Measurements from ENCODE around the gene AKAP6.
A peak's percentile ranks its signal among the peaks of the same experiment; 100 is the strongest.

AKAP6 gene

GRCh38 chr14:32683679-32684078, 354.6 kb downstream of the AKAP6 start:
- H3K27me3 ChIP-seq (replicated peaks; ENCODE audit: control insufficient read depth, insufficient read depth, low read length), result no peaks in the 10 kb centered on the region
- no peak overlapping the region for H3K9ac ChIP-seq (ENCODE audit: low read length)
- no peak overlapping the region for H3K4me3 ChIP-seq (ENCODE audit: low read length)
- H3K4me1 ChIP-seq (ENCODE audit: control insufficient read depth, insufficient read depth, low read length), result no peaks in the 10 kb centered on the region
- DNase-seq (ENCODE audit: low read depth), result no peak
- no peaks in the 10 kb centered on the region for H3K9me3 ChIP-seq (ENCODE audit: control insufficient read depth, low read length)
- H3K36me3 ChIP-seq (ENCODE audit: control insufficient read depth, insufficient read depth, low read length, severe bottlenecking), result no peaks in the 10 kb centered on the region

DNA sequence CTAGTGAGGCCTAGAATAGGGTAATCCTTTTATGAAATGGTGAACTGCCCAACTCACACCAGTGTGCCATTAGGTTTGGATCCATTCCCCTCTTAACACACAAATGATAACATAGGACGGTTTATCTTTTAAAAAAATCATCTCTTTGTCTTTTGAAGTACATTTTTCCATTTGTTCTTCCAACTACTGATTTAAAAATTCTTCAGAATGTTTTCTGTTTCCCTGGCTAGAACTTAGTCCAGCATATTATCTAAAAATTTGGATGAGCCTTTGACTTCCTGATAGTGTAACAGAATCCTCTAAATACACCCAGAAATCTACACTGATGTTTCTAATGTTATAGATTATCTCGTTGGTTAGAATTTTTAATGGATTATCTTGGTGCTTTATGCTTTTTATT, 359.8 kb downstream of the AKAP6 start:
- Histone ChIP-seq H3K36me3 (ENCODE audit: control insufficient read depth, insufficient read depth, low read length, severe bottlenecking) (no peaks in the 10 kb centered on the region), H3K4me3 (ENCODE audit: low read length) (no peak overlapping the region), H3K4me1 (ENCODE audit: control insufficient read depth, insufficient read depth, low read length) (no peaks in the 10 kb centered on the region), H3K9ac (ENCODE audit: low read length) (no peak overlapping the region), H3K27me3 (replicated peaks; ENCODE audit: control insufficient read depth, insufficient read depth, low read length) (no peaks in the 10 kb centered on the region), H3K9me3 (ENCODE audit: control insufficient read depth, low read length) (no peaks in the 10 kb centered on the region)
- no peak for DNase-seq (ENCODE audit: low read depth)

GRCh38 chr14:32692441-32692840, 363.3 kb downstream of the AKAP6 start:
- Histone ChIP-seq H3K4me3 (ENCODE audit: low read length) (no peak overlapping the region), H3K27me3 (replicated peaks; ENCODE audit: control insufficient read depth, insufficient read depth, low read length) (no peaks in the 10 kb centered on the region), H3K36me3 (ENCODE audit: control insufficient read depth, insufficient read depth, low read length, severe bottlenecking) (no peaks in the 10 kb centered on the region), H3K9me3 (ENCODE audit: control insufficient read depth, low read length) (no peaks in the 10 kb centered on the region), H3K4me1 (ENCODE audit: control insufficient read depth, insufficient read depth, low read length) (peaks cover 4% of the 10 kb centered on the region), H3K9ac (ENCODE audit: low read length) (no peak overlapping the region)
- DNase-seq (ENCODE audit: low read depth), result no peak

- no peaks in the 10 kb centered on the region for H3K9me3 ChIP-seq (ENCODE audit: control insufficient read depth, low read length)
- H3K9ac ChIP-seq (ENCODE audit: low read length), result no peak overlapping the region
- DNase-seq (ENCODE audit: low read depth), result no peak
- H3K27me3 ChIP-seq (replicated peaks; ENCODE audit: control insufficient read depth, insufficient read depth, low read length), result no peaks in the 10 kb centered on the region
- H3K4me1 ChIP-seq (ENCODE audit: control insufficient read depth, insufficient read depth, low read length), result peaks cover 6% of the 10 kb centered on the region
- no peak overlapping the region for H3K4me3 ChIP-seq (ENCODE audit: low read length)
- H3K36me3 ChIP-seq (ENCODE audit: control insufficient read depth, insufficient read depth, low read length, severe bottlenecking), result no peaks in the 10 kb centered on the region
Observed at GRCh38 chr14:32693114-32693513, 364.0 kb downstream of the AKAP6 start.

GRCh38 chr14:32694795-32695449, 365.8 kb downstream of the AKAP6 start:
- no peak overlapping the region for H3K9ac ChIP-seq (ENCODE audit: low read length)
- H3K4me3 ChIP-seq (ENCODE audit: low read length), result no peak overlapping the region
- no peak for DNase-seq (ENCODE audit: low read depth)
- H3K27me3 ChIP-seq (replicated peaks; ENCODE audit: control insufficient read depth, insufficient read depth, low read length), result no peaks in the 10 kb centered on the region
- H3K36me3 ChIP-seq (ENCODE audit: control insufficient read depth, insufficient read depth, low read length, severe bottlenecking), result no peaks in the 10 kb centered on the region
- H3K9me3 ChIP-seq (ENCODE audit: control insufficient read depth, low read length), result no peaks in the 10 kb centered on the region
- H3K4me1 ChIP-seq (ENCODE audit: control insufficient read depth, insufficient read depth, low read length), result peaks cover 6% of the 10 kb centered on the region

- H3K4me1 ChIP-seq (ENCODE audit: control insufficient read depth, insufficient read depth, low read length), result peaks cover 6% of the 10 kb centered on the region
- no peak overlapping the region for H3K9ac ChIP-seq (ENCODE audit: low read length)
- no peaks in the 10 kb centered on the region for H3K27me3 ChIP-seq (replicated peaks; ENCODE audit: control insufficient read depth, insufficient read depth, low read length)
- H3K9me3 ChIP-seq (ENCODE audit: control insufficient read depth, low read length), result no peaks in the 10 kb centered on the region
- H3K36me3 ChIP-seq (ENCODE audit: control insufficient read depth, insufficient read depth, low read length, severe bottlenecking), result no peaks in the 10 kb centered on the region
- no peak overlapping the region for H3K4me3 ChIP-seq (ENCODE audit: low read length)
- no peak for DNase-seq (ENCODE audit: low read depth)
Observed at GRCh38 chr14:32696325-32697091, 367.4 kb downstream of the AKAP6 start.

- H3K36me3 ChIP-seq (ENCODE audit: control insufficient read depth, insufficient read depth, low read length, severe bottlenecking), result no peaks in the 10 kb centered on the region
- no peak overlapping the region for H3K4me3 ChIP-seq (ENCODE audit: low read length)
- H3K9ac ChIP-seq (ENCODE audit: low read length), result no peak overlapping the region
- peaks cover 11% of the 10 kb centered on the region for H3K4me1 ChIP-seq (ENCODE audit: control insufficient read depth, insufficient read depth, low read length)
- no peaks in the 10 kb centered on the region for H3K9me3 ChIP-seq (ENCODE audit: control insufficient read depth, low read length)
- H3K27me3 ChIP-seq (replicated peaks; ENCODE audit: control insufficient read depth, insufficient read depth, low read length), result no peaks in the 10 kb centered on the region
- DNase-seq (ENCODE audit: low read depth), result no peak
Observed at GRCh38 chr14:32697114-32697513, 368.0 kb downstream of the AKAP6 start.

DNA sequence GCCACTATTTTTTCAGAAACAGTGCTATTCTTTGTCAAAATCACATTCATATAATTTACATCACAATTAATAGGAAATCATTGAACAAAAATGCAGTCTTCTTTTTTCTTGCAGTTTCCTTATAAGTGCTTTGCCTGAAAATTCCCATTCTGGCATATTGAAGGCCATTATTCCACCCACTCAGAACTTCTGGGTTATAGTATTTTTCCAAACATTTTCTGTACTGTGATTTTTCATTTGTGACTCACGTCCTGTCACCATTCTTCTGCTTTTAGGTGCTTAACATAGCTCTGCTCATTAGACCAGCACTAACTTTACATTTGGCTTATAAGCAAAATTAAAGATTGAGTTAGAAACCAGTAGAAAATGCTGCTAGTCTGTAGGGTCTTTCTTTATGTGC, 368.6 kb downstream of the AKAP6 start:
- no peaks in the 10 kb centered on the region for H3K36me3 ChIP-seq (ENCODE audit: control insufficient read depth, insufficient read depth, low read length, severe bottlenecking)
- no peak overlapping the region for H3K4me3 ChIP-seq (ENCODE audit: low read length)
- no peaks in the 10 kb centered on the region for H3K27me3 ChIP-seq (replicated peaks; ENCODE audit: control insufficient read depth, insufficient read depth, low read length)
- peaks cover 16% of the 10 kb centered on the region for H3K4me1 ChIP-seq (ENCODE audit: control insufficient read depth, insufficient read depth, low read length)
- DNase-seq (ENCODE audit: low read depth), result peak; percentile 44
- no peak overlapping the region for H3K9ac ChIP-seq (ENCODE audit: low read length)
- no peaks in the 10 kb centered on the region for H3K9me3 ChIP-seq (ENCODE audit: control insufficient read depth, low read length)

DNA sequence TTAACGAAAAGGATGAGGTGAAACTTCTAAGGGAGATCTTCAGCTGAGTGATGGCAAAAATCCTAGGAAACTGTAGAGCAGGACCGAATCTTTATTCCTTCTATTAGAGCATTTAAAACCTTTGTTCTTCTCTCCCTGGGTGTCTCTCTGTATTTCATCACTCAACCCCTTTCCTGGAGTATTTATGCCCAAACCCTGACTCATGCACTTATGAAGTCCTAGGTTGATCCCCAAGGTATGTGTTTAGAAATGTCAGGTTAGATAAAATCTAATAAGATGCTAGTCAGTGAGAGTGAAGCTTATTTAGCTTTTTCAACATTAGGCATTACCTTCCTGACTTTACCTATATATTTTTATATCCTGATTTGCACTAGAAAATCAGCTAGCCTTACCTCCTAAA, 369.7 kb downstream of the AKAP6 start:
- DNase-seq (ENCODE audit: low read depth), result peak; percentile 35
- Histone ChIP-seq H3K27me3 (replicated peaks; ENCODE audit: control insufficient read depth, insufficient read depth, low read length) (no peaks in the 10 kb centered on the region), H3K9me3 (ENCODE audit: control insufficient read depth, low read length) (no peaks in the 10 kb centered on the region), H3K9ac (ENCODE audit: low read length) (no peak overlapping the region), H3K36me3 (ENCODE audit: control insufficient read depth, insufficient read depth, low read length, severe bottlenecking) (no peaks in the 10 kb centered on the region), H3K4me3 (ENCODE audit: low read length) (no peak overlapping the region), H3K4me1 (ENCODE audit: control insufficient read depth, insufficient read depth, low read length) (peaks cover 28% of the 10 kb centered on the region)

DNA sequence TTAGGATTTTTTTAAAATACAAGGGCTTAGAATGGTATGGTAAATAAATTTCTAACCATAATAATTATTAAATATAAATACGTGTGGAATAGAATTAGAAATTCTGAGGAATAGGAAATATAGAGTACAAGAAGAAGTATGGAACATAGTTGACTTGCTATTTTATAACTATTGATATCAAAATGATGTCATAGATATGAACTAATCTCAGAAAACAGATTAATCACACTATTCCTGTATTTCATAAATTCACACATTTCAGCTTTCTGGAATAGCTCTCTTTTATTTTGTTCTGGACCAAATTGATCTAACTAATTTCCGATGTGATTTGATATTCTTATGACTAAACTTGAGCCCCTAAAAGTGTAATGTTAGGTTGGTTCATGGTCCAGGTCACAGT, 372.4 kb downstream of the AKAP6 start:
- Histone ChIP-seq H3K4me3 (ENCODE audit: low read length) (no peak overlapping the region), H3K9ac (ENCODE audit: low read length) (no peak overlapping the region), H3K9me3 (ENCODE audit: control insufficient read depth, low read length) (no peaks in the 10 kb centered on the region), H3K4me1 (ENCODE audit: control insufficient read depth, insufficient read depth, low read length) (peaks cover 32% of the 10 kb centered on the region), H3K36me3 (ENCODE audit: control insufficient read depth, insufficient read depth, low read length, severe bottlenecking) (no peaks in the 10 kb centered on the region), H3K27me3 (replicated peaks; ENCODE audit: control insufficient read depth, insufficient read depth, low read length) (no peaks in the 10 kb centered on the region)
- DNase-seq (ENCODE audit: low read depth), result no peak

- H3K4me1 ChIP-seq (ENCODE audit: control insufficient read depth, insufficient read depth, low read length), result peaks cover 36% of the 10 kb centered on the region
- no peaks in the 10 kb centered on the region for H3K27me3 ChIP-seq (replicated peaks; ENCODE audit: control insufficient read depth, insufficient read depth, low read length)
- no peaks in the 10 kb centered on the region for H3K9me3 ChIP-seq (ENCODE audit: control insufficient read depth, low read length)
- H3K9ac ChIP-seq (ENCODE audit: low read length), result peak overlapping the region; percentile 27
- no peak overlapping the region for H3K4me3 ChIP-seq (ENCODE audit: low read length)
- no peak for DNase-seq (ENCODE audit: low read depth)
- H3K36me3 ChIP-seq (ENCODE audit: control insufficient read depth, insufficient read depth, low read length, severe bottlenecking), result no peaks in the 10 kb centered on the region
Observed at GRCh38 chr14:32702088-32702487, 373.0 kb downstream of the AKAP6 start.

Data from adipocyte (in vitro differentiated cells).